Naive thymus-derived CD8-positive, alpha-beta T cell (primary cell): Measurements from ENCODE around the gene TPSD1. TPM values are rescaled to one million over a fixed set of nuclear protein-coding genes. Genes with fewer than 3 reads are reported as not detected.

ENCODE experiments used
- ATAC-seq, 2 donors: fragments of 150-1000 bp; cut with Tn5 transposase in 1 of 2; sonication (Bioruptor Pico), chemical (Tn5 transposase) in 1 of 2; 1 replicate in 1 of 2; 2 replicates in 1 of 2; pipeline ENCODE4 v1.10.0; 2021; ENCODE audit warnings: mild to moderate bottlenecking in 2 of 2, moderate library complexity in 2 of 2
- POLR2A ChIA-PET: fragments of 350-600 bp; sonication (Branson Sonifier 250); formaldehyde crosslinking; loops from one replicate; lab custom pipeline; 2021; ENCODE audit warnings: antibody characterized with exemption; lab: Charles Lee
- DNase-seq, 10 donors: peaks; one replicate each; pipeline versions ENCODE4 v3.0.0 to v3.0.0-alpha.2; 2020 to 2022
- H3K27ac Mint-ChIP-seq, 10 donors: one replicate each; pipeline ENCODE4 v1.8.0; 2020 to 2022; ENCODE audit warnings: mild to moderate bottlenecking in 10 of 10, mixed read lengths in 10 of 10, moderate library complexity in 4 of 10, inconsistent platforms in 1 of 10
- H3K27me3 Mint-ChIP-seq, 5 donors: one replicate each; pipeline ENCODE4 v1.8.0; 2021 to 2022; ENCODE audit warnings: mixed read lengths in 5 of 5
- H3K36me3 Mint-ChIP-seq, 3 donors: one replicate each; pipeline ENCODE4 v1.8.0; 2020 to 2022; ENCODE audit warnings: mixed read lengths in 3 of 3, mild to moderate bottlenecking in 2 of 3, inconsistent platforms in 1 of 3
- H3K4me1 Mint-ChIP-seq, 4 donors: one replicate each; pipeline ENCODE4 v1.8.0; 2021 to 2022; ENCODE audit warnings: mixed read lengths in 4 of 4
- H3K4me3 Mint-ChIP-seq, 10 donors: one replicate each; pipeline ENCODE4 v1.8.0; 2020 to 2022; ENCODE audit warnings: mild to moderate bottlenecking in 10 of 10, mixed read lengths in 10 of 10, moderate library complexity in 6 of 10, inconsistent platforms in 1 of 10
- H3K9me3 Mint-ChIP-seq, 9 donors: one replicate each; pipeline ENCODE4 v1.8.0; 2020 to 2022; ENCODE audit warnings: mixed read lengths in 9 of 9, mild to moderate bottlenecking in 3 of 9, inconsistent platforms in 1 of 9, moderate library complexity in 1 of 9
- polyA plus RNA-seq, 3 donors: library from polyadenylated mRNA; unstranded; fragments of 300-500 nt; fragmentation: Illumina TruSeq; gene quantifications; one replicate each; pipeline ENCODE4 v1.2.3, GENCODE V29; 2021
- total RNA-seq, 8 experiments: library from RNA in 2 of 8; stranded (reverse) in 2 of 8; gene quantifications; one replicate each; pipeline ENCODE4 v1.2.3 and lab custom pipeline; 2021 to 2026

The TPSD1 gene
- total and polyA plus RNA-seq, 5 experiments from 2014 or later, result not detected

- Mint-ChIP-seq H3K4me1 (peaks cover 23 to 75% (median 58%) of the 10 kb centered on the region in 4 donors), H3K27me3 (no peaks in the 10 kb centered on the region), H3K4me3 (peak overlapping the region; percentile 84 to 95 (median 89)), H3K36me3 (peaks cover 0 to 3% (median 0%) of the 10 kb centered on the region in 3 donors), H3K27ac (peak overlapping the region; percentile 80 to 100 (median 100)), H3K9me3 (no peaks in the 10 kb centered on the region)
- DNase-seq, result peak in 1 of 10 donors; percentile 19
- no peak for ATAC-seq
- POLR2A ChIA-PET, result interaction anchor here (0.6 to 1.8 kb wide), 16 partner anchors 9 to 613 kb away, joined by 3 to 17 read pairs (median 4); partner anchors contain the start of genes BAIAP3, MAPK8IP3, NUBP2 and SPSB3
Measured at GRCh38 chr16:1308036-1308976, 52.4 kb downstream of the TPSD1 start.

Other genes starting within 250 kb of the TPSD1 start
- not detected for gene SSTR5, start 183.3 kb upstream of the TPSD1 start, total RNA-seq
- gene SSTR5, start 183.3 kb upstream of the TPSD1 start, polyA plus RNA-seq, result not detected
- gene C1QTNF8, start 159.8 kb upstream of the TPSD1 start, total RNA-seq, result not detected
- not detected for gene C1QTNF8, start 159.8 kb upstream of the TPSD1 start, polyA plus RNA-seq
- gene CACNA1H, start 103.0 kb upstream of the TPSD1 start, total RNA-seq, result 1 to 10 TPM; 2.3 to 2.7 TPM
- gene CACNA1H, start 103.0 kb upstream of the TPSD1 start, polyA plus RNA-seq, result 1 to 10 TPM in 1 of 3 donors, under 1 TPM in 2; 0.03 to 1.8 (median 0.95) TPM
- gene TPSG1, start 30.8 kb upstream of the TPSD1 start, total RNA-seq, result not detected
- not detected for gene TPSG1, start 30.8 kb upstream of the TPSD1 start, polyA plus RNA-seq
- not detected for gene TPSB2, start 25.9 kb upstream of the TPSD1 start, total RNA-seq
- gene TPSB2, start 25.9 kb upstream of the TPSD1 start, polyA plus RNA-seq, result not detected
- not detected for gene TPSAB1, start 15.4 kb upstream of the TPSD1 start, total RNA-seq
- gene TPSAB1, start 15.4 kb upstream of the TPSD1 start, polyA plus RNA-seq, result not detected
- 100 to 1,000 TPM; 236 to 250 TPM for gene UBE2I, start 53.6 kb downstream of the TPSD1 start, total RNA-seq
- gene UBE2I, start 53.6 kb downstream of the TPSD1 start, polyA plus RNA-seq, result 10 to 100 TPM; 87.5 to 89.6 (median 89.0) TPM
- 1 to 10 TPM; 3.0 to 5.3 TPM for gene BAIAP3, start 77.6 kb downstream of the TPSD1 start, total RNA-seq
- gene BAIAP3, start 77.6 kb downstream of the TPSD1 start, polyA plus RNA-seq, result 1 to 10 TPM in 1 of 3 donors, under 1 TPM in 2; 0.06 to 1.5 (median 0.85) TPM
- 10 to 100 TPM; 37.1 to 41.2 TPM for gene TSR3, start 95.8 kb downstream of the TPSD1 start, total RNA-seq
- 10 to 100 TPM; 88.8 to 99.4 (median 96.3) TPM for gene TSR3, start 95.8 kb downstream of the TPSD1 start, polyA plus RNA-seq
- 10 to 100 TPM; 56.9 to 65.2 TPM for gene GNPTG, start 95.9 kb downstream of the TPSD1 start, total RNA-seq
- 10 to 100 TPM; 44.4 to 57.8 (median 56.6) TPM for gene GNPTG, start 95.9 kb downstream of the TPSD1 start, polyA plus RNA-seq
- gene UNKL, start 158.6 kb downstream of the TPSD1 start, total RNA-seq, result 100 to 1,000 TPM; 125 to 151 TPM
- gene UNKL, start 158.6 kb downstream of the TPSD1 start, polyA plus RNA-seq, result 10 to 100 TPM in 1 of 3 donors, 1 to 10 TPM in 2; 8.3 to 11.0 (median 8.8) TPM
- 10 to 100 TPM; 10.6 to 10.8 TPM for gene UQCC4, start 164.7 kb downstream of the TPSD1 start, total RNA-seq
- 10 to 100 TPM; 29.9 to 38.6 (median 37.6) TPM for gene UQCC4, start 164.7 kb downstream of the TPSD1 start, polyA plus RNA-seq
- gene PERCC1, start 175.0 kb downstream of the TPSD1 start, total RNA-seq, result 1 to 10 TPM; 2.3 to 2.7 TPM
- under 1 TPM in 1 of 3 donors, not detected in 2; 0.19 TPM for gene PERCC1, start 175.0 kb downstream of the TPSD1 start, polyA plus RNA-seq
- gene CCDC154, start 188.5 kb downstream of the TPSD1 start, total RNA-seq, result 10 to 100 TPM; 14.0 to 15.5 TPM
- gene CCDC154, start 188.5 kb downstream of the TPSD1 start, polyA plus RNA-seq, result not detected
- 100 to 1,000 TPM; 112 to 116 TPM for gene CLCN7, start 219.0 kb downstream of the TPSD1 start, total RNA-seq
- 10 to 100 TPM; 18.7 to 34.7 (median 24.2) TPM for gene CLCN7, start 219.0 kb downstream of the TPSD1 start, polyA plus RNA-seq
- not detected for gene PTX4, start 232.9 kb downstream of the TPSD1 start, total RNA-seq
- gene PTX4, start 232.9 kb downstream of the TPSD1 start, polyA plus RNA-seq, result not detected
- 10 to 100 TPM; 42.6 to 51.5 TPM for gene TELO2, start 237.3 kb downstream of the TPSD1 start, total RNA-seq
- 10 to 100 TPM in 2 of 3 donors, 1 to 10 TPM in 1; 9.8 to 18.1 (median 14.9) TPM for gene TELO2, start 237.3 kb downstream of the TPSD1 start, polyA plus RNA-seq